Stimulated activated CD8-positive, alpha-beta memory T cell treated with anti-CD3 and anti-CD28 coated beads, Interleukin-15, amount 100 ng/mL, for 24 hours (primary cell): Measurements from ENCODE around the gene ELP2.
A peak's percentile ranks its signal among the peaks of the same experiment; 100 is the strongest.
"Not testable (repeated sequence)": the region's sequence is repeated elsewhere in the genome, so short reads cannot be mapped to it uniquely, and the experiment has no call there.

Experiments used
- DNase-seq: peaks from one replicate; pipeline ENCODE4 v3.0.0-alpha.2; 2020; ENCODE audit warnings: low read depth

Gene ELP2

GRCh38 chr18:36129300-36130038 is at the start of gene ELP2, which contains the start of gene SLC39A6:
TSS of gene ELP2 (plus strand) at chr18:36129899. CDS start at chr18:36129934, 35 bp downstream.
TSS of gene SLC39A6 (minus strand) at chr18:36129340. CDS start at chr18:36127007, 2,333 bp downstream.
- DNase-seq = peak; percentile 95

GRCh38 chr18:36081118-36081517 is 48.6 kb upstream of the ELP2 start:
- not testable (repeated sequence) for DNase-seq

- no peak for DNase-seq
Observed at GRCh38 chr18:36083729-36084128, 46.0 kb upstream of the ELP2 start.

- no peak for DNase-seq
Observed at GRCh38 chr18:36085195-36085594, 44.5 kb upstream of the ELP2 start.

- DNase-seq = no peak
Observed at GRCh38 chr18:36086186-36086585, 43.5 kb upstream of the ELP2 start.

GRCh38 chr18:36088256-36088655 is 41.4 kb upstream of the ELP2 start:
- no peak for DNase-seq

GRCh38 chr18:36089001-36089400 is 40.7 kb upstream of the ELP2 start:
- no peak for DNase-seq

GRCh38 chr18:36092116-36092515 is 37.6 kb upstream of the ELP2 start:
- not testable (repeated sequence) for DNase-seq

- no peak for DNase-seq
Observed at GRCh38 chr18:36094431-36094830, 35.3 kb upstream of the ELP2 start.

- DNase-seq = no peak
Observed at GRCh38 chr18:36095936-36096519, 33.7 kb upstream of the ELP2 start.

GRCh38 chr18:36096955-36097354 is 32.7 kb upstream of the ELP2 start:
- no peak for DNase-seq

- DNase-seq = no peak
Observed at GRCh38 chr18:36099311-36099710, 30.4 kb upstream of the ELP2 start.

GRCh38 chr18:36101943-36102342 is 27.8 kb upstream of the ELP2 start:
- DNase-seq = no peak

- no peak for DNase-seq
Observed at GRCh38 chr18:36104749-36105148, 24.9 kb upstream of the ELP2 start.

- no peak for DNase-seq
Observed at GRCh38 chr18:36107477-36107876, 22.2 kb upstream of the ELP2 start.

- no peak for DNase-seq
Observed at GRCh38 chr18:36108196-36108595, 21.5 kb upstream of the ELP2 start.

GRCh38 chr18:36108601-36109000 is 21.1 kb upstream of the ELP2 start:
- no peak for DNase-seq

GRCh38 chr18:36109737-36110136 is 20.0 kb upstream of the ELP2 start:
- no peak for DNase-seq

- DNase-seq = no peak
Observed at GRCh38 chr18:36112302-36112701, 17.4 kb upstream of the ELP2 start.

GRCh38 chr18:36114251-36114650 is 15.4 kb upstream of the ELP2 start:
- DNase-seq = no peak

GRCh38 chr18:36114738-36115137 is 15.0 kb upstream of the ELP2 start:
- no peak for DNase-seq

GRCh38 chr18:36116771-36117170 is 12.9 kb upstream of the ELP2 start:
- DNase-seq = not testable (repeated sequence)

GRCh38 chr18:36120297-36120696 is 9.4 kb upstream of the ELP2 start:
- no peak for DNase-seq

- no peak for DNase-seq
Observed at GRCh38 chr18:36124841-36125240, 4.9 kb upstream of the ELP2 start.
